Measurements from ENCODE around the gene SLC4A5.

GRCh38 chr2:74384051-74384450, 40.8 kb upstream of the SLC4A5 start:
- TF ChIP-seq POLR2A (IDR thresholded peaks at IDR 0.05; ENCODE audit: low read depth, low read length) (no peak), POLR2AphosphoS5 (IDR thresholded peaks at IDR 0.05; ENCODE audit: low read depth, low read length) (no peak), POU2F2 (IDR thresholded peaks at IDR 0.05; ENCODE audit: low read depth, low read length) (no peak), SPI1 (IDR thresholded peaks at IDR 0.05; ENCODE audit: low read depth, low read length) (no peak), TAF1 (IDR thresholded peaks at IDR 0.05; ENCODE audit: low read depth, low read length) (no peak)
